GM23338 (cell line): ENCODE data around the gene USP48. TPM values are rescaled to one million over a fixed set of nuclear protein-coding genes. Genes with fewer than 3 reads are reported as not detected.
A peak's percentile ranks its signal among the peaks of the same experiment; 100 is the strongest.

Experiments
- ATAC-seq: fragments of 200-7000 bp; cut with Tn5 transposase; 3 replicates; pipeline ENCODE4 v1.9.1; 2020
- DNase-seq: peaks from one replicate; pipeline ENCODE4 v3.0.0-alpha.2; 2015; ENCODE audit warnings: low spot score
- H2AFZ ChIP-seq: fragments of 200-600 bp; sonication (generic); 2 replicates; pipeline ENCODE4 v1.8.0; 2016; ENCODE audit warnings: antibody characterized with exemption, mild to moderate bottlenecking, moderate library complexity
- H3F3A ChIP-seq: fragments of 200-600 bp; sonication (generic); replicated peaks from 2 replicates; pipeline ENCODE4 v1.8.0; 2017; ENCODE audit warnings: antibody characterized with exemption, mixed run types, low read depth
- H3K27ac ChIP-seq: fragments of 200-600 bp; sonication (generic); 2 replicates; pipeline ENCODE4 v1.6.1; 2016; ENCODE audit warnings: low read depth
- H3K27me3 ChIP-seq: fragments of 200-600 bp; sonication (generic); 2 replicates; pipeline ENCODE4 v1.8.0; 2016; ENCODE audit warnings: mild to moderate bottlenecking, mixed run types, moderate library complexity; ENCODE audit not compliant: insufficient read depth
- H3K36me3 ChIP-seq: fragments of 200-600 bp; sonication (generic); 2 replicates; pipeline ENCODE4 v1.8.0; 2016; ENCODE audit warnings: mild to moderate bottlenecking; ENCODE audit not compliant: insufficient read depth
- H3K4me1 ChIP-seq: fragments of 200-600 bp; sonication (generic); 2 replicates; pipeline ENCODE4 v1.8.0; 2016; ENCODE audit warnings: mild to moderate bottlenecking, moderate library complexity; ENCODE audit not compliant: insufficient read depth
- H3K4me2 ChIP-seq: fragments of 200-600 bp; sonication (generic); 2 replicates; pipeline ENCODE4 v1.7.1; 2017; ENCODE audit warnings: mixed run types
- H3K4me3 ChIP-seq: fragments of 200-600 bp; sonication (generic); 2 replicates; pipeline ENCODE4 v1.6.1; 2016; ENCODE audit warnings: mixed run types
- H3K79me2 ChIP-seq: fragments of 200-600 bp; sonication (generic); replicated peaks from 2 replicates; pipeline ENCODE4 v1.8.0; 2017; ENCODE audit warnings: mild to moderate bottlenecking; ENCODE audit not compliant: insufficient read depth
- H3K9me2 ChIP-seq: fragments of 200-600 bp; sonication (generic); 2 replicates; pipeline ENCODE4 v1.8.0; 2017; ENCODE audit not compliant: insufficient read depth
- H4K20me1 ChIP-seq: fragments of 200-600 bp; sonication (generic); replicated peaks from 2 replicates; pipeline ENCODE4 v1.8.0; 2017; ENCODE audit warnings: mild to moderate bottlenecking; ENCODE audit not compliant: insufficient read depth
- H3K27ac Mint-ChIP-seq: 2 replicates; pipeline ENCODE4 v1.8.0; 2020; ENCODE audit warnings: inconsistent platforms, mild to moderate bottlenecking, moderate library complexity, mixed read lengths
- H3K27me3 Mint-ChIP-seq: 3 replicates; pipeline ENCODE4 v1.8.0; 2022; ENCODE audit warnings: low read depth, mild to moderate bottlenecking, moderate library complexity, mixed read lengths, inconsistent platforms; ENCODE audit not compliant: insufficient read depth, poor library complexity
- H3K36me3 Mint-ChIP-seq: 3 replicates; pipeline ENCODE4 v1.8.0; 2021; ENCODE audit warnings: low read depth, mild to moderate bottlenecking, inconsistent platforms, moderate library complexity, mixed read lengths
- H3K4me1 Mint-ChIP-seq: 3 replicates; pipeline ENCODE4 v1.8.0; 2020; ENCODE audit warnings: mild to moderate bottlenecking, inconsistent platforms, mixed read lengths
- H3K4me3 Mint-ChIP-seq: 3 replicates; pipeline ENCODE4 v1.8.0; 2021; ENCODE audit warnings: moderate library complexity, mild to moderate bottlenecking, inconsistent platforms, mixed read lengths
- H3K9me3 Mint-ChIP-seq: 3 replicates; pipeline ENCODE4 v1.8.0; 2020; ENCODE audit warnings: moderate library complexity, mild to moderate bottlenecking, inconsistent platforms, mixed read lengths
- CREB1 ChIP-seq: fragments of 250-450 bp; sonication (Bioruptor Pico); IDR thresholded peaks from 2 replicates; pipeline ENCODE4 v1.5.0; 2020; ENCODE audit warnings: low read depth, mild to moderate bottlenecking, moderate library complexity
- ETS1 ChIP-seq: IDR thresholded peaks from 2 replicates; pipeline ENCODE4 v1.6.1; 2016; ENCODE audit warnings: antibody characterized with exemption
- EZH2phosphoT487 ChIP-seq: fragments of 200-600 bp; sonication (generic); IDR thresholded peaks from one replicate; pipeline ENCODE4 v1.8.1; 2018; ENCODE audit warnings: antibody characterized with exemption; ENCODE audit not compliant: unreplicated experiment
- JUNB ChIP-seq: IDR thresholded peaks from one replicate; pipeline ENCODE4 v1.6.1; 2016; ENCODE audit warnings: antibody characterized with exemption; ENCODE audit not compliant: unreplicated experiment
- NANOG ChIP-seq: IDR thresholded peaks from 2 replicates; pipeline ENCODE4 v1.6.1; 2016; ENCODE audit warnings: antibody characterized with exemption, borderline replicate concordance
- POLR2AphosphoS5 ChIP-seq: IDR thresholded peaks from 2 replicates; pipeline ENCODE4 v1.6.1; 2016; ENCODE audit warnings: antibody characterized with exemption, low read depth
- STAT1 ChIP-seq: IDR thresholded peaks from one replicate; pipeline ENCODE4 v1.6.1; 2016; ENCODE audit warnings: antibody characterized with exemption; ENCODE audit not compliant: unreplicated experiment
- ZNF114 ChIP-seq: fragments of 250-450 bp; sonication (Bioruptor Pico); IDR thresholded peaks from 2 replicates; pipeline ENCODE4 v1.5.0; 2020; ENCODE audit warnings: mild to moderate bottlenecking, moderate library complexity
- ZNF331 ChIP-seq: fragments of 250-450 bp; sonication (Bioruptor Pico); IDR thresholded peaks from 2 replicates; pipeline ENCODE4 v1.5.0; 2020; ENCODE audit warnings: low read depth, mild to moderate bottlenecking, moderate library complexity
- ZNF462 ChIP-seq: fragments of 250-450 bp; sonication (Bioruptor Pico); IDR thresholded peaks from 2 replicates; pipeline ENCODE4 v1.5.0; 2020; ENCODE audit warnings: mild to moderate bottlenecking, moderate library complexity
- polyA plus RNA-seq: library from polyadenylated mRNA; unstranded; fragments of >200 nt; fragmentation: Nextera tagmentation; extraction: Ambion mirVana; gene quantifications from 2 replicates; pipeline ENCODE4 v1.2.1, GENCODE V29; 2016
- total RNA-seq: library from RNA; depleted of rRNA; stranded (reverse); fragments of >200 nt; shearing (Covaris generic); gene quantifications from 2 replicates; pipeline ENCODE4 v1.2.3, GENCODE V29; 2014
- TF ChIP-seq, protein P1 (sequence below), 2 experiments: fragments of 200-600 bp in 1 of 2; sonication (generic) in 1 of 2; conservative IDR thresholded peaks; 2 replicates each; pipeline versions ENCODE4 v1.5.1 to v1.6.1; 2016 to 2017; ENCODE audit warnings: antibody characterized with exemption in 2 of 2, low read depth in 2 of 2, mild to moderate bottlenecking in 2 of 2, moderate library complexity in 1 of 2
- TF ChIP-seq, protein P2 (sequence below): IDR thresholded peaks from one replicate; pipeline ENCODE4 v1.6.1; 2018; ENCODE audit warnings: antibody characterized with exemption; ENCODE audit not compliant: unreplicated experiment

USP48 gene
- total and polyA plus RNA-seq, 2 experiments from 2014 or later: 85.9 to 151 TPM

DNA sequence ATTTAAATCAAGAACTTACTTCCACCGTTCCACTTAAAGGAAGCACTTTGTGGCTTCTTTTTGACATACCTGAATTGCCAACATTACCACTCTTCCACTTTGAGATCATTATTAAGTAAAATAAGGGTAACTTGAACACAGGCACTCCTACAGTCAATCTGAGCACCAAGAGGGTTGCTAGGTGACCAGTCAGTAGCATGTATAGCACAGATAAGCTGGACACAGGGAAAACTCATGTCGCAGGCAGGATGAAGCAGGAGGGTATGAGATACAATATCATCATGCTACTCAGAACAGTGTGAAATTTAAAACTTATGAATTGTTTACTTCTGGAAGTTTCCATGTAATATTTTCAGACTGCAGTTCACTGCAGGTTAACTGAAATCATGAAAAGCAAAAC, 66.8 kb downstream of the USP48 start (continued):
- TF ChIP-seq ZNF462 (CRISPR knock-in tag): no peak

- Mint-ChIP-seq H3K27me3 (peaks cover 2% of the 10 kb centered on the region), H3K9me3 (no peaks in the 10 kb centered on the region), H3K4me3 (no peak overlapping the region), H3K27ac (no peak overlapping the region; the same call in 1 of the 2 replicates), H3K36me3 (peaks cover 30% of the 10 kb centered on the region), H3K4me1 (peaks cover 33% of the 10 kb centered on the region)
- DNase-seq (no peak), ATAC-seq (no peak)
- H3K4me3 ChIP-seq: no peak overlapping the region
- peaks cover 8% of the 10 kb centered on the region; the same call in 1 of the 2 replicates for H3K36me3 ChIP-seq
- H3K27me3 ChIP-seq: no peaks in the 10 kb centered on the region
- H3K4me2 ChIP-seq: no peak overlapping the region
- H2AFZ ChIP-seq: no peak overlapping the region
- H3K79me2 ChIP-seq: no peaks in the 10 kb centered on the region
- H3F3A ChIP-seq: no peaks in the 10 kb centered on the region
- H4K20me1 ChIP-seq: no peaks in the 10 kb centered on the region; the same call in 1 of the 2 replicates
- peak overlapping the region; percentile 0 for H3K27ac ChIP-seq
- H3K4me1 ChIP-seq: peaks cover 29% of the 10 kb centered on the region
- no peaks in the 10 kb centered on the region for H3K9me2 ChIP-seq
- TF ChIP-seq, protein P1, sequence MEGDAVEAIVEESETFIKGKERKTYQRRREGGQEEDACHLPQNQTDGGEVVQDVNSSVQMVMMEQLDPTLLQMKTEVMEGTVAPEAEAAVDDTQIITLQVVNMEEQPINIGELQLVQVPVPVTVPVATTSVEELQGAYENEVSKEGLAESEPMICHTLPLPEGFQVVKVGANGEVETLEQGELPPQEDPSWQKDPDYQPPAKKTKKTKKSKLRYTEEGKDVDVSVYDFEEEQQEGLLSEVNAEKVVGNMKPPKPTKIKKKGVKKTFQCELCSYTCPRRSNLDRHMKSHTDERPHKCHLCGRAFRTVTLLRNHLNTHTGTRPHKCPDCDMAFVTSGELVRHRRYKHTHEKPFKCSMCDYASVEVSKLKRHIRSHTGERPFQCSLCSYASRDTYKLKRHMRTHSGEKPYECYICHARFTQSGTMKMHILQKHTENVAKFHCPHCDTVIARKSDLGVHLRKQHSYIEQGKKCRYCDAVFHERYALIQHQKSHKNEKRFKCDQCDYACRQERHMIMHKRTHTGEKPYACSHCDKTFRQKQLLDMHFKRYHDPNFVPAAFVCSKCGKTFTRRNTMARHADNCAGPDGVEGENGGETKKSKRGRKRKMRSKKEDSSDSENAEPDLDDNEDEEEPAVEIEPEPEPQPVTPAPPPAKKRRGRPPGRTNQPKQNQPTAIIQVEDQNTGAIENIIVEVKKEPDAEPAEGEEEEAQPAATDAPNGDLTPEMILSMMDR (conservative IDR thresholded peaks at IDR 0.05; ENCODE audit: low read depth in 2 of 2): no peak
- TF ChIP-seq STAT1 (no peak), ZNF114 (no peak), ETS1 (no peak), JUNB (no peak), NANOG (no peak), CREB1 (CRISPR knock-in tag) (no peak), EZH2phosphoT487 (no peak), POLR2AphosphoS5 (no peak), ZNF331 (CRISPR knock-in tag) (no peak)
- TF ChIP-seq, protein P2, sequence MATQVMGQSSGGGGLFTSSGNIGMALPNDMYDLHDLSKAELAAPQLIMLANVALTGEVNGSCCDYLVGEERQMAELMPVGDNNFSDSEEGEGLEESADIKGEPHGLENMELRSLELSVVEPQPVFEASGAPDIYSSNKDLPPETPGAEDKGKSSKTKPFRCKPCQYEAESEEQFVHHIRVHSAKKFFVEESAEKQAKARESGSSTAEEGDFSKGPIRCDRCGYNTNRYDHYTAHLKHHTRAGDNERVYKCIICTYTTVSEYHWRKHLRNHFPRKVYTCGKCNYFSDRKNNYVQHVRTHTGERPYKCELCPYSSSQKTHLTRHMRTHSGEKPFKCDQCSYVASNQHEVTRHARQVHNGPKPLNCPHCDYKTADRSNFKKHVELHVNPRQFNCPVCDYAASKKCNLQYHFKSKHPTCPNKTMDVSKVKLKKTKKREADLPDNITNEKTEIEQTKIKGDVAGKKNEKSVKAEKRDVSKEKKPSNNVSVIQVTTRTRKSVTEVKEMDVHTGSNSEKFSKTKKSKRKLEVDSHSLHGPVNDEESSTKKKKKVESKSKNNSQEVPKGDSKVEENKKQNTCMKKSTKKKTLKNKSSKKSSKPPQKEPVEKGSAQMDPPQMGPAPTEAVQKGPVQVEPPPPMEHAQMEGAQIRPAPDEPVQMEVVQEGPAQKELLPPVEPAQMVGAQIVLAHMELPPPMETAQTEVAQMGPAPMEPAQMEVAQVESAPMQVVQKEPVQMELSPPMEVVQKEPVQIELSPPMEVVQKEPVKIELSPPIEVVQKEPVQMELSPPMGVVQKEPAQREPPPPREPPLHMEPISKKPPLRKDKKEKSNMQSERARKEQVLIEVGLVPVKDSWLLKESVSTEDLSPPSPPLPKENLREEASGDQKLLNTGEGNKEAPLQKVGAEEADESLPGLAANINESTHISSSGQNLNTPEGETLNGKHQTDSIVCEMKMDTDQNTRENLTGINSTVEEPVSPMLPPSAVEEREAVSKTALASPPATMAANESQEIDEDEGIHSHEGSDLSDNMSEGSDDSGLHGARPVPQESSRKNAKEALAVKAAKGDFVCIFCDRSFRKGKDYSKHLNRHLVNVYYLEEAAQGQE: no peak
Measured at GRCh38 chr1:21707891-21708290, 75.1 kb downstream of the USP48 start.
